C4-2B (cell line): ENCODE data around the gene AXIN1.

Source experiments
- ZFX ChIP-seq: fragments of 450-650 bp; IDR thresholded peaks from 2 replicates; pipeline ENCODE4 v1.6.1; 2017
- TF ChIP-seq, protein P1 (sequence below): fragments of 450-650 bp; conservative IDR thresholded peaks from 2 replicates; pipeline ENCODE4 v1.5.1; 2017; ENCODE audit warnings: mild to moderate bottlenecking

DNA sequence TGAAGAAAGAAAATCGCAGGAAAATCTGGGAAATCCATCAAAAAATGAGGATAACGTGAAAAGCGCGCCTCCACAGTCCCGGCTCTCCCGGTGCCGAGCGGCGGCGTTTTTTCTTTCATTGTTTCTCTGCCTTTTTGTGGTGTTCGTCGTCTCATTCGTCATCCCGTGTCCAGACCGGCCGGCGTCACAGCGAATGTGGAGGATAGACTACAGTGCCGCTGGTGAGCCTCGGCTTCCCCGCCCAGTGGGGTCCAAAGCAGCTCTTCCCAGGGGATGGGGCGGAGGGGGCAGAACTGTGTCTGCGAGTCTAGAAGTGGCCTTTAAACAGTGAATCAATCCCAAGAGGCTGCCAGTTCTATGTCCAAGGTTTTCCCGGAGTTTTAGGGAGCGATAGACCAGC lies 98.1 kb downstream of the AXIN1 start:
- TF ChIP-seq, protein P1, sequence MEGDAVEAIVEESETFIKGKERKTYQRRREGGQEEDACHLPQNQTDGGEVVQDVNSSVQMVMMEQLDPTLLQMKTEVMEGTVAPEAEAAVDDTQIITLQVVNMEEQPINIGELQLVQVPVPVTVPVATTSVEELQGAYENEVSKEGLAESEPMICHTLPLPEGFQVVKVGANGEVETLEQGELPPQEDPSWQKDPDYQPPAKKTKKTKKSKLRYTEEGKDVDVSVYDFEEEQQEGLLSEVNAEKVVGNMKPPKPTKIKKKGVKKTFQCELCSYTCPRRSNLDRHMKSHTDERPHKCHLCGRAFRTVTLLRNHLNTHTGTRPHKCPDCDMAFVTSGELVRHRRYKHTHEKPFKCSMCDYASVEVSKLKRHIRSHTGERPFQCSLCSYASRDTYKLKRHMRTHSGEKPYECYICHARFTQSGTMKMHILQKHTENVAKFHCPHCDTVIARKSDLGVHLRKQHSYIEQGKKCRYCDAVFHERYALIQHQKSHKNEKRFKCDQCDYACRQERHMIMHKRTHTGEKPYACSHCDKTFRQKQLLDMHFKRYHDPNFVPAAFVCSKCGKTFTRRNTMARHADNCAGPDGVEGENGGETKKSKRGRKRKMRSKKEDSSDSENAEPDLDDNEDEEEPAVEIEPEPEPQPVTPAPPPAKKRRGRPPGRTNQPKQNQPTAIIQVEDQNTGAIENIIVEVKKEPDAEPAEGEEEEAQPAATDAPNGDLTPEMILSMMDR: no peak
- TF ChIP-seq ZFX: no peak
